IMR-90 (cell line): ENCODE results near the gene SYCE3. TPM values are rescaled to one million over a fixed set of nuclear protein-coding genes. Genes with fewer than 3 reads are reported as not detected.

Experiments
- ATAC-seq: fragments of 200-7000 bp; cut with Tn5 transposase; 2 replicates; pipeline ENCODE4 v1.9.1; 2020; ENCODE audit warnings: low read depth, mild to moderate bottlenecking, moderate library complexity
- BruUV-seq: library from RNA; stranded (reverse); fragments of 400-500 nt; replicated peaks from 2 replicates; lab custom pipeline; 2021; lab: Mats Ljungman, UMichigan
- CTCF ChIA-PET: fragments of 300-600 bp; formaldehyde crosslinking; extraction: SDS; loops from one replicate; lab custom pipeline; 2021; ENCODE audit warnings: antibody characterized with exemption; lab: Yijun Ruan, JAX
- POLR2A ChIA-PET: fragments of 300-600 bp; sonication (Branson Sonifier 250); formaldehyde crosslinking; loops from one replicate; lab custom pipeline; 2022; ENCODE audit warnings: antibody characterized with exemption; ENCODE audit not compliant: unreplicated experiment; lab: Charles Lee
- DNase-seq: peaks from one replicate; pipeline ENCODE4 v3.0.0; 2013
- H2AFZ ChIP-seq: replicated peaks from 2 replicates; pipeline ENCODE3; 2013; ENCODE audit warnings: low read length, mild to moderate bottlenecking; ENCODE audit not compliant: poor library complexity
- H2AK5ac ChIP-seq: 2 replicates; pipeline ENCODE4 v1.6.1; 2013; ENCODE audit warnings: low read depth, low read length, inconsistent platforms
- H2AK9ac ChIP-seq: replicated peaks from 2 replicates; pipeline ENCODE3; 2013; ENCODE audit warnings: mild to moderate bottlenecking, low read depth, low read length, moderate library complexity; ENCODE audit not compliant: poor library complexity
- H2BK120ac ChIP-seq: 2 replicates; pipeline ENCODE4 v1.6.1; 2013; ENCODE audit warnings: low read depth, low read length, inconsistent platforms
- H2BK15ac ChIP-seq: 3 replicates; pipeline ENCODE4 v1.6.1; 2013; ENCODE audit warnings: low read depth, low read length, inconsistent platforms
- H2BK20ac ChIP-seq: 2 replicates; pipeline ENCODE4 v1.6.1; 2013; ENCODE audit warnings: low read depth, mild to moderate bottlenecking, inconsistent platforms, low read length, moderate library complexity
- H2BK5ac ChIP-seq: 2 replicates; pipeline ENCODE4 v1.6.1; 2013; ENCODE audit warnings: mild to moderate bottlenecking, low read depth, low read length, inconsistent platforms; ENCODE audit not compliant: poor library complexity, severe bottlenecking
- H3K14ac ChIP-seq: replicated peaks from 2 replicates; pipeline ENCODE4 v1.6.1; 2013; ENCODE audit warnings: low read depth, low read length, inconsistent platforms
- H3K18ac ChIP-seq: 2 replicates; pipeline ENCODE4 v1.6.1; 2013; ENCODE audit warnings: low read depth, low read length, control low read depth
- H3K23ac ChIP-seq: 2 replicates; pipeline ENCODE4 v1.6.1; 2013; ENCODE audit warnings: low read depth, low read length, inconsistent platforms
- H3K27ac ChIP-seq: 2 replicates; pipeline ENCODE4 v1.5.1; 2013; ENCODE audit warnings: mild to moderate bottlenecking, control low read depth, low read length; ENCODE audit not compliant: insufficient read depth
- H3K27me3 ChIP-seq: 2 replicates; pipeline ENCODE4 v1.6.1; 2013; ENCODE audit warnings: low read length; ENCODE audit not compliant: control insufficient read depth, insufficient read depth
- H3K36me3 ChIP-seq: 2 replicates; pipeline ENCODE4 v1.6.1; 2013; ENCODE audit warnings: low read length, mixed read lengths; ENCODE audit not compliant: control insufficient read depth, insufficient read depth
- H3K4ac ChIP-seq: 2 replicates; pipeline ENCODE4 v1.6.1; 2013; ENCODE audit warnings: low read depth, low read length, inconsistent platforms
- H3K4me1 ChIP-seq: 2 replicates; pipeline ENCODE4 v1.6.1; 2013; ENCODE audit warnings: low read length, mixed read lengths; ENCODE audit not compliant: control insufficient read depth, insufficient read depth
- H3K4me2 ChIP-seq: 2 replicates; pipeline ENCODE4 v1.6.1; 2013; ENCODE audit warnings: low read depth, mild to moderate bottlenecking, control low read depth, low read length, moderate library complexity
- H3K4me3 ChIP-seq: 2 replicates; pipeline ENCODE4 v1.5.1; 2013; ENCODE audit warnings: low read depth, mild to moderate bottlenecking, control low read depth, low read length, moderate library complexity; ENCODE audit not compliant: insufficient read depth
- H3K56ac ChIP-seq: 2 replicates; pipeline ENCODE4 v1.6.1; 2013; ENCODE audit warnings: low read length, inconsistent platforms; ENCODE audit not compliant: insufficient read depth; ENCODE audit errors: extremely low read depth
- H3K79me1 ChIP-seq, 2 experiments: 2 replicates each; pipeline ENCODE4 v1.6.1; 2013; ENCODE audit warnings: low read length in 2 of 2, inconsistent platforms in 1 of 2, low read depth in 1 of 2
- H3K9ac ChIP-seq: 2 replicates; pipeline ENCODE4 v1.6.1; 2013; ENCODE audit warnings: low read depth, low read length, control low read depth
- H3K9me1 ChIP-seq: 2 replicates; pipeline ENCODE4 v1.6.1; 2013; ENCODE audit warnings: low read length, inconsistent platforms; ENCODE audit not compliant: insufficient read depth
- H3K9me3 ChIP-seq: 2 replicates; pipeline ENCODE4 v1.6.1; 2013; ENCODE audit warnings: low read length; ENCODE audit not compliant: control insufficient read depth, insufficient read depth
- H4K20me1 ChIP-seq: 2 replicates; pipeline ENCODE4 v1.6.1; 2013; ENCODE audit warnings: low read length, inconsistent platforms; ENCODE audit not compliant: insufficient read depth
- H4K5ac ChIP-seq: 2 replicates; pipeline ENCODE4 v1.6.1; 2013; ENCODE audit warnings: mild to moderate bottlenecking, low read depth, low read length, control low read depth
- H4K8ac ChIP-seq, 2 experiments: 2 replicates each; pipeline ENCODE4 v1.6.1; 2013; ENCODE audit warnings: low read depth in 2 of 2, low read length in 2 of 2, control low read depth in 1 of 2, inconsistent platforms in 1 of 2
- H4K91ac ChIP-seq: 2 replicates; pipeline ENCODE4 v1.6.1; 2013; ENCODE audit warnings: low read depth, low read length, inconsistent platforms; ENCODE audit not compliant: insufficient read depth
- CTCF ChIP-seq: conservative IDR thresholded peaks from 2 replicates; pipeline ENCODE4 v1.5.1; 2012; ENCODE audit warnings: mild to moderate bottlenecking, low read depth, low read length, improper control_type of control experiment
- ELK1 ChIP-seq: fragments of 150-350 bp; IDR thresholded peaks from 2 replicates; pipeline ENCODE4 v1.6.1; 2016; ENCODE audit warnings: low read depth, mild to moderate bottlenecking, low read length, moderate library complexity, borderline replicate concordance
- RAD21 ChIP-seq: IDR thresholded peaks from 2 replicates; pipeline ENCODE4 v1.6.1; 2012; ENCODE audit warnings: low read length, improper control_type of control experiment
- WGBS, 2 experiments: methylation state at CpG; one replicate each; pipeline versions ENCODE4 v1.1.5 to v1.1.7; 2013; ENCODE audit warnings: missing lambda C conversion rate in 2 of 2; ENCODE audit not compliant: insufficient read length in 1 of 2; ENCODE audit errors: extremely low coverage in 2 of 2; 5-methylcytosine and 5-hydroxymethylcytosine counted together
- dilution Hi-C: fragments of 300-500 bp; cut with HindIII; formaldehyde crosslinking; loops from one replicate; pipeline ENCODE4 v1.14.3; 2018; ENCODE audit warnings: low sequenced_read_pairs; ENCODE audit not compliant: unreplicated experiment
- in situ Hi-C: fragments of 300-500 bp; cut with MboI; formaldehyde crosslinking; loops from 3 replicates; pipeline ENCODE4 v1.14.3; 2019; ENCODE audit warnings: low sequenced_read_pairs, inconsistent platforms, mixed read lengths
- intact Hi-C: fragments of 100-400 bp; cut with micrococcal nuclease; formaldehyde crosslinking; loops from 2 replicates; pipeline ENCODE4 v1.10.0; 2022
- polyA plus RNA-seq, 3 experiments: library from polyadenylated mRNA; depleted of rRNA; stranded (reverse); fragments of >200 nt; gene quantifications; 2 replicates each; pipeline ENCODE4 v1.2.3, GENCODE V29; 2012; ENCODE audit warnings: low replicate concordance in 1 of 3
- total RNA-seq: library from RNA; depleted of rRNA; stranded (reverse); fragments of >200 nt; gene quantifications from 2 replicates; pipeline ENCODE4 v1.2.3, GENCODE V29; 2012

The SYCE3 gene
- total and polyA plus RNA-seq, 2 of the 4 experiments (the other 2 are of a cell fraction), result not detected

- Histone ChIP-seq H3K36me3 (peaks cover 28% of the 10 kb centered on the region; the same call in 1 of the 2 replicates), H4K20me1 (no peaks in the 10 kb centered on the region; the same call in 1 of the 2 replicates), H3K27me3 (no peaks in the 10 kb centered on the region), H3K4me3 (no peak overlapping the region), H2BK20ac (no peak overlapping the region), H2BK15ac (no peak overlapping the region), H4K5ac (no peak overlapping the region), H3K27ac (no peak overlapping the region), H3K56ac (no peak overlapping the region), H3K4me2 (no peak overlapping the region), H2AK5ac (no peak overlapping the region), H3K9ac (no peak overlapping the region), H4K8ac (no peak overlapping the region), H3K9me1 (no peaks in the 10 kb centered on the region), H2BK5ac (no peak overlapping the region), H3K9me3 (no peaks in the 10 kb centered on the region), H3K4me1 (peaks cover 2% of the 10 kb centered on the region; the same call in 1 of the 2 replicates), H2AK9ac (no peak overlapping the region), H2AFZ (no peak overlapping the region), H3K4ac (no peak overlapping the region), H3K79me1 (peaks cover 2 to 35% of the 10 kb centered on the region in 2 experiments), H4K91ac (no peak overlapping the region), H3K18ac (no peak overlapping the region), H3K23ac (no peak overlapping the region), H2BK120ac (no peak overlapping the region), H3K14ac (no peak overlapping the region)
- whole genome bisulfite sequencing, 2 experiments, result 95% methylated on average over 4 of the region's 26 CpGs; no CpG with 5 or more reads in 1 of the 2 experiments
- POLR2A ChIA-PET, result no interaction called here
- dilution Hi-C loops (no loop called here), in situ Hi-C loops (no loop called here), intact Hi-C loops (no loop called here)
- CTCF ChIA-PET, result no interaction called here
- no peak for DNase-seq
- TF ChIP-seq ELK1 (no peak), RAD21 (no peak), CTCF (0 out of 2 replicates have a peak, but pooled peaks have one; percentile 3)
- BruUV-seq, result no TSS peak
- ATAC-seq, result no peak
Observed at GRCh38 chr22:50503475-50504145, 59.1 kb downstream of the SYCE3 start.
